Parathyroid adenoma (tissue), 2 donors: ENCODE data around the gene CASP9.

Experiments used
- H2AFZ ChIP-seq: fragments of 300-600 bp; sonication (generic); one replicate; pipeline ENCODE4 v1.7.0; 2017; ENCODE audit warnings: antibody characterized with exemption, mild to moderate bottlenecking
- H3K27ac ChIP-seq: fragments of 300-600 bp; sonication (generic); one replicate; pipeline ENCODE4 v1.7.0; 2017
- H3K27me3 ChIP-seq: fragments of 300-600 bp; sonication (generic); one replicate; pipeline ENCODE4 v1.7.0; 2017; ENCODE audit warnings: low read length; ENCODE audit not compliant: control insufficient read depth, insufficient read depth
- H3K36me3 ChIP-seq: fragments of 300-600 bp; sonication (generic); one replicate; pipeline ENCODE4 v1.7.0; 2017; ENCODE audit warnings: low read length; ENCODE audit not compliant: control insufficient read depth, insufficient read depth
- H3K4me1 ChIP-seq: fragments of 300-600 bp; sonication (generic); one replicate; pipeline ENCODE4 v1.7.0; 2017; ENCODE audit warnings: control low read depth
- H3K4me2 ChIP-seq: fragments of 300-600 bp; sonication (generic); one replicate; pipeline ENCODE4 v1.7.0; 2017; ENCODE audit warnings: low read length
- H3K4me3 ChIP-seq: fragments of 300-600 bp; sonication (generic); one replicate; pipeline ENCODE4 v1.7.0; 2017; ENCODE audit warnings: low read depth, low read length
- H3K79me2 ChIP-seq: fragments of 300-600 bp; sonication (generic); one replicate; pipeline ENCODE4 v1.7.0; 2017; ENCODE audit warnings: control low read depth
- H3K9ac ChIP-seq: fragments of 300-600 bp; sonication (generic); one replicate; pipeline ENCODE4 v1.7.0; 2017; ENCODE audit warnings: mild to moderate bottlenecking
- H3K9me3 ChIP-seq: fragments of 300-600 bp; sonication (generic); one replicate; pipeline ENCODE4 v1.7.0; 2017; ENCODE audit warnings: low read length; ENCODE audit not compliant: control insufficient read depth
- TF ChIP-seq, protein P1 (sequence below): fragments of 300-600 bp; sonication (generic); IDR thresholded peaks from one replicate; pipeline ENCODE4 v1.7.0; 2017; ENCODE audit warnings: antibody characterized with exemption, mild to moderate bottlenecking
- donor health status: primary hyperparathyroidism.

The CASP9 gene

DNA sequence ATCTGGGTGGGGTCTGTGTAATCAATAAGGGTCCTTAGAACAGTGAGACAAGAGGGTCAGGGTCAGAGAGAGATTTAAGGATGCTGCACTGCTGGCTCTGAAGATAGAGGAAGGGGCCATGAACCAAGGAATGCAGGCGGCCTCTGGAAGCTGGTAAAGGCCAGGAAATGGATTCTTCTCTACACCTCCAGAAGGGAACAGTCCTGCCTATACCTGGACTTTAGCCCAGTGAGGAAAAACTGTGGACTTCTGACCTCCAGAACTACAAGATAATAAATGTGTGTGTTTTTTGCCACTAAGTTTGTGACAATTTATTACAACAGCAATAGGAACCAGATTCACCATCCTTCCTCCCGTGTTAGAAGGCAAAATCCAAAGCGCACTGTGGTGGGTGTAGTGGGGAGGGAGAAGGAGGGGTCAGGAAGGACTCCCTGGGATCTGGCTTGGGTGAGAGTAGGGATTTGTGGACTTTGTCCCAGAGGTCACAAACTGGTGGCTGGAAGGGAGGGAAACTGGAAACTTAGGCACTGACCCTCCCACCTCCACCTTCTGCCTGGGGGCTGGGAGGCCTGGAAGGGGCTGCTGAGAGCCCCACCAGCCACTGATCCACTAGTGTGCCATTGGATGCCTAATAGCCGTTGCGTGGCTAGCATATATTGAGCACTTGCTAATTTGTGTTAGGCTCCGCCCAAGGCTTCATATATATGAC lies 72.8 kb downstream of the CASP9 start:
- Histone ChIP-seq H3K9me3 (no peaks in the 10 kb centered on the region), H3K79me2 (no peaks in the 10 kb centered on the region), H2AFZ (no peak overlapping the region), H3K27me3 (no peaks in the 10 kb centered on the region), H3K36me3 (no peaks in the 10 kb centered on the region), H3K4me3 (no peak overlapping the region), H3K27ac (no peak overlapping the region), H3K9ac (no peak overlapping the region), H3K4me1 (no peaks in the 10 kb centered on the region), H3K4me2 (no peak overlapping the region)
- TF ChIP-seq, protein P1, sequence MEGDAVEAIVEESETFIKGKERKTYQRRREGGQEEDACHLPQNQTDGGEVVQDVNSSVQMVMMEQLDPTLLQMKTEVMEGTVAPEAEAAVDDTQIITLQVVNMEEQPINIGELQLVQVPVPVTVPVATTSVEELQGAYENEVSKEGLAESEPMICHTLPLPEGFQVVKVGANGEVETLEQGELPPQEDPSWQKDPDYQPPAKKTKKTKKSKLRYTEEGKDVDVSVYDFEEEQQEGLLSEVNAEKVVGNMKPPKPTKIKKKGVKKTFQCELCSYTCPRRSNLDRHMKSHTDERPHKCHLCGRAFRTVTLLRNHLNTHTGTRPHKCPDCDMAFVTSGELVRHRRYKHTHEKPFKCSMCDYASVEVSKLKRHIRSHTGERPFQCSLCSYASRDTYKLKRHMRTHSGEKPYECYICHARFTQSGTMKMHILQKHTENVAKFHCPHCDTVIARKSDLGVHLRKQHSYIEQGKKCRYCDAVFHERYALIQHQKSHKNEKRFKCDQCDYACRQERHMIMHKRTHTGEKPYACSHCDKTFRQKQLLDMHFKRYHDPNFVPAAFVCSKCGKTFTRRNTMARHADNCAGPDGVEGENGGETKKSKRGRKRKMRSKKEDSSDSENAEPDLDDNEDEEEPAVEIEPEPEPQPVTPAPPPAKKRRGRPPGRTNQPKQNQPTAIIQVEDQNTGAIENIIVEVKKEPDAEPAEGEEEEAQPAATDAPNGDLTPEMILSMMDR: no peak

DNA sequence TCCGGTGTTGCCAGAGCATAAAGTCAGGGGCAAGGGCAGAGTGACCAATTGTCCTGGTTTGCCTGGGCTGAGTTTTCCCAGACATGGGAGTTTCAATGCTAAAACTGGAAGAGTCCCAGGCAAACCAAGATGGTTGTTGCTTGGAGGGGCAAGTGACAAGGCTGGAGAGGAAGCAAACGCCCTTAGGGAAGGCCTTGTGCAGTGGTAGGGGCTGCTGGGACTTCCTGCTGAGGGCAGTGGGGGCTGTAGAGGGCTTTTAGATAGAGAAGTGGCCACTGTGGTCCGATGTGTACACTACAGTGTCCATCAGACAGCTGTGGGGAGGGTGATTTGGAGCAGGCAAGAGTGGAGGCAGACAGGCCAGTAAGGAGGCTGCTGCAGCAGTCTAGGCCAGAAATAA lies 74.4 kb downstream of the CASP9 start:
- TF ChIP-seq, protein P1: no peak
- Histone ChIP-seq H2AFZ (no peak overlapping the region), H3K9ac (no peak overlapping the region), H3K36me3 (no peaks in the 10 kb centered on the region), H3K79me2 (no peaks in the 10 kb centered on the region), H3K9me3 (no peaks in the 10 kb centered on the region), H3K27ac (no peak overlapping the region), H3K4me3 (no peak overlapping the region), H3K4me2 (no peak overlapping the region), H3K4me1 (no peaks in the 10 kb centered on the region), H3K27me3 (no peaks in the 10 kb centered on the region)

DNA sequence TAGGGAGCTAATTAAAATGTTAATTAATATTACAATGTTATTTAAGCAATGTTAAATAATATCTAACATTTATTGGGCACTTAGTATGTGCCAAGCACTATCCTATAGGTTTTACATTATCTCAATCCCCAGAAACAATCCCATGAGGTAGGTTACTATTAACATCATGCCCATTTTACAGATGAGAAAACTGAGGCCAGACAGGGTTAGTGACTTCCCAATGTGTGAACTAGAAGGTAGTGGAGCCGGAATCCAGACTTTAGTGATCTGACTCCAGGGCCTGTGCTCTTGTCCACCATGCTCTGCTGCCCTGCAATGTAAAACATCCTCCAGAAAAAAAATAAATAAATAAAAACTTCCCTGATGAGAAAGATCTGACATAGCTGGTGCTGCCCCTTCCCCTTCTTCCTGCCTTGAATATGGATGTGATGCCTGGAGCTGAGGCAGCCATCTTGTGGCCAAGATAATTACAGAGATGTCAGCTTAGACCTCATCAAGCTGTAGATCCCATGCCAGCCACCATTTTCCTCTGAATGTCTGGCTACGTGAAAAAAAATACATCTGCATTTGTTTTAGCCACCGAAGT lies 75.0 kb downstream of the CASP9 start:
- H3K9ac ChIP-seq: no peak overlapping the region
- no peak overlapping the region for H3K27ac ChIP-seq
- TF ChIP-seq, protein P1: no peak
- no peaks in the 10 kb centered on the region for H3K4me1 ChIP-seq
- no peaks in the 10 kb centered on the region for H3K36me3 ChIP-seq
- H3K79me2 ChIP-seq: no peaks in the 10 kb centered on the region
- no peaks in the 10 kb centered on the region for H3K9me3 ChIP-seq
- H3K4me2 ChIP-seq: no peak overlapping the region
- no peaks in the 10 kb centered on the region for H3K27me3 ChIP-seq
- no peak overlapping the region for H3K4me3 ChIP-seq
- H2AFZ ChIP-seq: no peak overlapping the region

DNA sequence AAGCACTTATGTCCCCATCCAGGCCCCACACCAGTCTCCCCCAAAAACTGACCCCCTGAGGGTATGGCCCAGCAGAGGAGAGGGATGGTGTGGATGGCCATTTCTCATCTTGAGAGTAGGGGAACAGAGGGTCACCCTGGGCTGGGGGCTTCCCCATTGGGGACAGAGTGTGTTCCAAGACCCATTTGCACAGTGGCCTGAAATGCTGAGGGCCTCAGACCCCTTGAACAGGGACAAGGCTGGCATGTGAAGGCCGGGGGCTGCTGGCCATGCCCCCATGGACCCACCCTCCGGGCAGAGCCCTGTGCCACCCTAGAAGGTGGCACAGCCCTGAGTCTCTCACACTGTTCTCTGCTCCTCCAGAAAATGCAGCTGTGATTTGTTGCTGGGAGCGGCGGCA lies 77.8 kb downstream of the CASP9 start:
- Histone ChIP-seq H3K36me3 (no peaks in the 10 kb centered on the region), H3K4me2 (no peak overlapping the region), H3K27ac (no peak overlapping the region), H3K9me3 (no peaks in the 10 kb centered on the region), H3K27me3 (no peaks in the 10 kb centered on the region), H3K4me1 (no peaks in the 10 kb centered on the region), H3K9ac (no peak overlapping the region), H3K79me2 (no peaks in the 10 kb centered on the region), H2AFZ (no peak overlapping the region), H3K4me3 (no peak overlapping the region)
- TF ChIP-seq, protein P1: no peak
